OCI-LY3 (cell line): ENCODE data around the gene IMMP2L.

Source experiments
- EZH2phosphoT487 ChIP-seq: fragments of 200-600 bp; shearing (Covaris generic); IDR thresholded peaks from 2 replicates; pipeline ENCODE4 v1.6.1; 2018; ENCODE audit warnings: antibody characterized with exemption, mixed run types, low read depth
- TF ChIP-seq, protein P1 (sequence below): fragments of 200-600, 300-600 bp; sonication (generic); IDR thresholded peaks from 2 replicates; pipeline ENCODE4 v1.5.1; 2014; ENCODE audit warnings: antibody characterized with exemption, low read length, low read depth

DNA sequence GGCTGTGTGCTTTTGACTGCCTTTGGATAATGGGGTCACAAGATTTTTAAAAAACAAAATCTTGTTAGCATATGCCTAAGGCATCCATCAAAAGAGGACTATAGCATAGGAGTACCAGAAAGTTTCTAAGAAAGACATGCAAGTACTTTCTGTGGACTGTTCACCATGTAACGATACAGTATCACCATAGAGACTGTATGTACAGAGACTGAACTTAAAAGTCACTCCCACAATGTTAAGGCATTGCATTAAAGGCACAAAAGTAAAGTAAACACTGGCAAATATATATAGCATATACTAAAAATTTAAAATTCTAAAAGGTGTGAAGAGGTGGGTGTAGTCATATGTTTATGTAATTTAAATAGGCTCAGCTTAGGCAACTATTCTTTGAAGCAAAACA is 190.9 kb downstream of the IMMP2L start:
- TF ChIP-seq, protein P1, sequence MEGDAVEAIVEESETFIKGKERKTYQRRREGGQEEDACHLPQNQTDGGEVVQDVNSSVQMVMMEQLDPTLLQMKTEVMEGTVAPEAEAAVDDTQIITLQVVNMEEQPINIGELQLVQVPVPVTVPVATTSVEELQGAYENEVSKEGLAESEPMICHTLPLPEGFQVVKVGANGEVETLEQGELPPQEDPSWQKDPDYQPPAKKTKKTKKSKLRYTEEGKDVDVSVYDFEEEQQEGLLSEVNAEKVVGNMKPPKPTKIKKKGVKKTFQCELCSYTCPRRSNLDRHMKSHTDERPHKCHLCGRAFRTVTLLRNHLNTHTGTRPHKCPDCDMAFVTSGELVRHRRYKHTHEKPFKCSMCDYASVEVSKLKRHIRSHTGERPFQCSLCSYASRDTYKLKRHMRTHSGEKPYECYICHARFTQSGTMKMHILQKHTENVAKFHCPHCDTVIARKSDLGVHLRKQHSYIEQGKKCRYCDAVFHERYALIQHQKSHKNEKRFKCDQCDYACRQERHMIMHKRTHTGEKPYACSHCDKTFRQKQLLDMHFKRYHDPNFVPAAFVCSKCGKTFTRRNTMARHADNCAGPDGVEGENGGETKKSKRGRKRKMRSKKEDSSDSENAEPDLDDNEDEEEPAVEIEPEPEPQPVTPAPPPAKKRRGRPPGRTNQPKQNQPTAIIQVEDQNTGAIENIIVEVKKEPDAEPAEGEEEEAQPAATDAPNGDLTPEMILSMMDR = no peak
- no peak for TF ChIP-seq EZH2phosphoT487
